H1 (cell line): ENCODE data around the gene OR2A25. TPM values are rescaled to one million over a fixed set of nuclear protein-coding genes. Genes with fewer than 3 reads are reported as not detected.

ENCODE experiments used
- CTCF ChIA-PET: fragments of 300-600 bp; sonication (Branson Sonifier 250); formaldehyde crosslinking; loops from one replicate; lab custom pipeline; 2021; ENCODE audit not compliant: partially characterized antibody; lab: Charles Lee
- POLR2A ChIA-PET: fragments of 300-600 bp; sonication (Branson Sonifier 250); formaldehyde crosslinking; loops from one replicate; lab custom pipeline; 2021; ENCODE audit warnings: inconsistent platforms; ENCODE audit not compliant: partially characterized antibody; lab: Charles Lee
- DNase-seq, 2 experiments: peaks; one replicate each; pipeline versions ENCODE4 v3.0.0 to v3.0.0-alpha.2; 2010 to 2022; ENCODE audit warnings: low spot score in 2 of 2, low read depth in 1 of 2, mixed read lengths in 1 of 2
- FAIRE-seq: peaks from 2 replicates; lab custom pipeline; 2011; peaks lifted over from hg19 to GRCh38; lab: Jason Lieb, UNC
- H2AFZ ChIP-seq: 2 replicates; pipeline ENCODE4 v1.8.1; 2012; ENCODE audit warnings: low read length, inconsistent platforms
- H2AK5ac ChIP-seq: 2 replicates; pipeline ENCODE4 v1.6.1; 2013; ENCODE audit warnings: low read depth, low read length
- H2BK120ac ChIP-seq: replicated peaks from 2 replicates; pipeline ENCODE3; 2013; ENCODE audit warnings: low read depth, low read length, inconsistent platforms
- H2BK12ac ChIP-seq: 2 replicates; pipeline ENCODE4 v1.6.1; 2013; ENCODE audit warnings: low read depth, low read length
- H2BK15ac ChIP-seq: 2 replicates; pipeline ENCODE4 v1.6.1; 2013; ENCODE audit warnings: low read length
- H2BK20ac ChIP-seq: 2 replicates; pipeline ENCODE4 v1.6.1; 2013; ENCODE audit warnings: low read length
- H2BK5ac ChIP-seq: 2 replicates; pipeline ENCODE4 v1.6.1; 2013; ENCODE audit warnings: low read depth, low read length
- H3K14ac ChIP-seq: 2 replicates; pipeline ENCODE4 v1.6.1; 2013; ENCODE audit warnings: inconsistent platforms; ENCODE audit not compliant: insufficient read length
- H3K18ac ChIP-seq: 2 replicates; pipeline ENCODE4 v1.6.1; 2013; ENCODE audit warnings: low read length; ENCODE audit errors: extremely low read depth
- H3K23ac ChIP-seq: 2 replicates; pipeline ENCODE4 v1.6.1; 2013; ENCODE audit warnings: inconsistent platforms; ENCODE audit not compliant: insufficient read length
- H3K23me2 ChIP-seq: 2 replicates; pipeline ENCODE4 v1.6.1; 2013; ENCODE audit warnings: low read depth, low read length
- H3K27ac ChIP-seq: 2 replicates; pipeline ENCODE4 v1.6.1; 2011; ENCODE audit warnings: low read depth, low read length, inconsistent platforms
- H3K27me3 ChIP-seq, 4 experiments: replicated peaks in 1 of 4; 1 replicate in 1 of 4; 2 replicates in 3 of 4; pipeline versions ENCODE4 v1.6.1 to v1.8.1; 2011 to 2013; ENCODE audit warnings: low read length in 3 of 4, mild to moderate bottlenecking in 3 of 4, inconsistent platforms in 2 of 4, mixed read lengths in 2 of 4, moderate library complexity in 1 of 4; ENCODE audit not compliant: control insufficient read depth in 3 of 4, insufficient read depth in 3 of 4; ENCODE audit errors: extremely low read depth in 1 of 4
- H3K36me3 ChIP-seq, 4 experiments: 2 replicates each; pipeline versions ENCODE4 v1.6.1 to v1.8.1; 2011 to 2013; ENCODE audit warnings: mild to moderate bottlenecking in 4 of 4, low read length in 3 of 4, moderate library complexity in 2 of 4, control low read depth in 1 of 4, inconsistent platforms in 1 of 4; ENCODE audit not compliant: insufficient read depth in 4 of 4, control insufficient read depth in 2 of 4
- H3K4ac ChIP-seq: replicated peaks from 2 replicates; pipeline ENCODE3; 2013; ENCODE audit warnings: low read length, low read depth, mixed read lengths, inconsistent platforms; ENCODE audit not compliant: insufficient read length
- H3K4me1 ChIP-seq, 4 experiments: replicated peaks in 1 of 4; 1 replicate in 1 of 4; 2 replicates in 3 of 4; pipeline versions ENCODE4 v1.6.1 to v1.8.1; 2011 to 2013; ENCODE audit warnings: low read length in 3 of 4, inconsistent platforms in 2 of 4, mixed read lengths in 1 of 4; ENCODE audit not compliant: insufficient read depth in 4 of 4, control insufficient read depth in 3 of 4
- H3K4me2 ChIP-seq, 2 experiments: 2 replicates each; pipeline versions ENCODE4 v1.6.1 to v1.8.1; 2011 to 2013; ENCODE audit warnings: low read depth in 2 of 2, low read length in 2 of 2, control low read depth in 1 of 2, inconsistent platforms in 1 of 2, mild to moderate bottlenecking in 1 of 2; ENCODE audit not compliant: insufficient read depth in 1 of 2
- H3K4me3 ChIP-seq, 4 experiments: fragments of 200-600, 300-600 bp in 1 of 4; sonication (generic), shearing (Covaris generic), sonication (Bioruptor Twin) in 1 of 4; 2 replicates each; pipeline versions ENCODE4 v1.5.1 to v1.8.1; 2011 to 2016; ENCODE audit warnings: low read length in 4 of 4, low read depth in 3 of 4, control low read depth in 2 of 4, inconsistent platforms in 2 of 4, mild to moderate bottlenecking in 2 of 4, mixed read lengths in 1 of 4, moderate library complexity in 1 of 4; ENCODE audit not compliant: insufficient read depth in 2 of 4; ENCODE audit errors: extremely low read depth in 1 of 4
- H3K56ac ChIP-seq: replicated peaks from 2 replicates; pipeline ENCODE3; 2013; ENCODE audit warnings: low read depth, mild to moderate bottlenecking, mixed read lengths, low read length, inconsistent platforms; ENCODE audit not compliant: insufficient read length
- H3K79me1 ChIP-seq: 2 replicates; pipeline ENCODE4 v1.6.1; 2013; ENCODE audit warnings: low read depth, low read length, control low read depth
- H3K79me2 ChIP-seq, 2 experiments: 2 replicates each; pipeline versions ENCODE4 v1.6.1 to v1.8.1; 2012 to 2013; ENCODE audit warnings: low read length in 2 of 2, mild to moderate bottlenecking in 2 of 2, inconsistent platforms in 1 of 2; ENCODE audit not compliant: insufficient read depth in 2 of 2, control insufficient read depth in 1 of 2
- H3K9ac ChIP-seq, 4 experiments: replicated peaks in 1 of 4; 1 replicate in 1 of 4; 2 replicates in 3 of 4; pipeline versions ENCODE4 v1.6.1 to v1.8.1; 2011 to 2013; ENCODE audit warnings: low read depth in 3 of 4, low read length in 3 of 4, control low read depth in 2 of 4, mild to moderate bottlenecking in 2 of 4, moderate library complexity in 2 of 4, inconsistent platforms in 1 of 4; ENCODE audit errors: extremely low read depth in 1 of 4
- H3K9me3 ChIP-seq, 2 experiments: 2 replicates each; pipeline versions ENCODE4 v1.6.1 to v1.8.1; 2012 to 2013; ENCODE audit warnings: mild to moderate bottlenecking in 2 of 2, moderate library complexity in 2 of 2, control low read depth in 1 of 2, inconsistent platforms in 1 of 2, low read depth in 1 of 2, low read length in 1 of 2, mixed read lengths in 1 of 2; ENCODE audit not compliant: insufficient read depth in 2 of 2
- H4K20me1 ChIP-seq, 2 experiments: replicated peaks in 1 of 2; 2 replicates each; pipeline versions ENCODE3 to v1.8.1; 2011 to 2013; ENCODE audit warnings: inconsistent platforms in 2 of 2, low read length in 2 of 2, mild to moderate bottlenecking in 1 of 2; ENCODE audit not compliant: insufficient read depth in 2 of 2, control insufficient read depth in 1 of 2
- H4K5ac ChIP-seq: 2 replicates; pipeline ENCODE4 v1.6.1; 2013; ENCODE audit warnings: low read length, low read depth, mixed read lengths, inconsistent platforms; ENCODE audit not compliant: insufficient read length
- H4K8ac ChIP-seq: 2 replicates; pipeline ENCODE4 v1.8.0; 2013; ENCODE audit warnings: mild to moderate bottlenecking, moderate library complexity, low read length, inconsistent platforms; ENCODE audit not compliant: insufficient read depth; ENCODE audit errors: extremely low read depth
- H4K91ac ChIP-seq: replicated peaks from 2 replicates; pipeline ENCODE3; 2013; ENCODE audit warnings: low read length, mixed read lengths, inconsistent platforms; ENCODE audit not compliant: insufficient read length
- RAD21 ChIP-seq, 2 experiments: IDR thresholded peaks in 1 of 2; conservative IDR thresholded peaks in 1 of 2; 2 replicates each; pipeline ENCODE4 v1.6.1; 2011; ENCODE audit warnings: low read depth in 2 of 2, low read length in 2 of 2, improper control_type of control experiment in 1 of 2, inconsistent platforms in 1 of 2, mild to moderate bottlenecking in 1 of 2, moderate library complexity in 1 of 2
- SP1 ChIP-seq: IDR thresholded peaks from 2 replicates; pipeline ENCODE4 v1.6.1; 2011; ENCODE audit warnings: low read depth, low read length
- TEAD4 ChIP-seq: IDR thresholded peaks from 2 replicates; pipeline ENCODE4 v1.6.1; 2012; ENCODE audit warnings: low read depth, low read length, inconsistent platforms, mixed read lengths
- WGBS, 2 experiments: shearing (Covaris generic) in 1 of 2; methylation state at CpG; one replicate each; pipeline versions ENCODE4 v1.1.6 to v1.1.7; 2013 to 2015; ENCODE audit warnings: low lambda C conversion rate in 2 of 2, mixed read lengths in 2 of 2, inconsistent platforms in 1 of 2, low coverage in 1 of 2, missing lambda C conversion rate in 1 of 2; ENCODE audit not compliant: insufficient replicate concordance in 2 of 2, insufficient coverage in 1 of 2, insufficient read length in 1 of 2; ENCODE audit errors: extremely low coverage in 1 of 2, missing lambda C conversion rate in 1 of 2; 5-methylcytosine and 5-hydroxymethylcytosine counted together
- polyA plus RNA-seq, 7 experiments: library from polyadenylated mRNA; depleted of rRNA in 3 of 7; stranded (reverse) in 5 of 7; unstranded in 2 of 7; fragments of >200 nt in 5 of 7; fragments of 200-250 nt in 2 of 7; gene quantifications; 1 replicate in 5 of 7; 2 replicates in 1 of 7; 4 replicates in 1 of 7; pipeline versions ENCODE4 v1.2.1 to v1.2.3, GENCODE V29; 2011 to 2013; ENCODE audit warnings: missing spikeins in 2 of 7, mixed read lengths in 2 of 7
- total RNA-seq: library from RNA; stranded (reverse); fragmentation: NEBNext Ultra II Directional; extraction: Animal tissue kit (Norgen Biotek cat#: 25700); gene quantifications from 2 replicates; pipeline ENCODE4 v1.2.1, GENCODE V29; 2021
- TF ChIP-seq, protein P1 (sequence below), 3 experiments: IDR thresholded peaks; 1 replicate in 2 of 3; 2 replicates in 1 of 3; pipeline versions ENCODE4 v1.5.1 to v1.6.1; 2011; ENCODE audit warnings: low read length in 3 of 3, mild to moderate bottlenecking in 3 of 3, inconsistent platforms in 2 of 3, low read depth in 1 of 3, moderate library complexity in 1 of 3; ENCODE audit not compliant: insufficient read depth in 1 of 3; ENCODE audit errors: control extremely low read depth in 1 of 3

OR2A25 gene
- total and polyA plus RNA-seq, 2 of the 8 experiments (the other 6 are each of a cell fraction or from before 2014, with no cell fraction given): not detected

DNA sequence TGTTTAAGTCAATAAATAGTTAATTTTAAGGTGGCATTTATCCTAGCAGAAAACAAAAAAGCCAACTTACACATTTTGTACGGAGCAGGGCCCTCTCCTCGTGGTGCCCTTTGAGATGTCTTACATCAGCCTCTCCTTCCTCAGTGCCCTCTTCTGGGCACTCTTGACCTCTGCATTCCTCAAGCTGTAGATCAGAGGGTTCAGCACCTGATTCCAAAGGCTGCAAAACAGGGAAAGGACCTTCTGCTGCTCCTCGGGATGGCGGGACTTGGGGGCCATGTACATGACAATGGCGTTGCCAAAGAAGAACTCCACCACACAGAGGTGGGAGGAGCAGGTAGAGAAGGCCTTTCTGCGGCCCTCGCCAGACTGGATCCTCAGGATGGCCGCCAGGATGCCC is 48.7 kb downstream of the OR2A25 start:
- no peak overlapping the region for H3K23ac ChIP-seq
- H3K36me3 ChIP-seq: no peaks in the 10 kb centered on the region
- no peak overlapping the region for H3K9ac ChIP-seq
- H2BK12ac ChIP-seq: no peak overlapping the region
- FAIRE-seq (no peak), DNase-seq (no peak)
- H3K4me2 ChIP-seq: no peak overlapping the region
- H3K9me3 ChIP-seq: 0 out of 4 replicates have a peak, but pooled peaks cover 0 to 4% of the 10 kb centered on the region in 2 experiments
- H3K27me3 ChIP-seq: no peaks in the 10 kb centered on the region
- H3K4me3 ChIP-seq: no peak overlapping the region
- no peaks in the 10 kb centered on the region for H3K4me1 ChIP-seq
- no peak overlapping the region for H2BK15ac ChIP-seq
- H3K27ac ChIP-seq: no peak overlapping the region
- no peak overlapping the region for H2BK20ac ChIP-seq
- no peak overlapping the region for H2BK5ac ChIP-seq
- no peak overlapping the region for H3K56ac ChIP-seq
- H3K4ac ChIP-seq: no peak overlapping the region
- no peak overlapping the region for H4K91ac ChIP-seq
- no peak overlapping the region for H3K14ac ChIP-seq
- WGBS, 2 experiments: 91% methylated on average over 8 of the region's 8 CpGs; no CpG with 5 or more reads in 1 of the 2 experiments
- H3K18ac ChIP-seq: no peak overlapping the region
- no peak overlapping the region for H4K5ac ChIP-seq
- TF ChIP-seq RAD21 (IDR thresholded peaks at IDR 0.05 in 1 of 2, conservative IDR thresholded peaks at IDR 0.05 in 1 of 2; ENCODE audit: low read depth in 2 of 2, low read length in 2 of 2) (0 out of 4 replicates have a peak, but pooled peaks of 1 of the 2 experiments have one; percentile 9), SP1 (no peak), TEAD4 (0 out of 2 replicates have a peak, but pooled peaks have one; percentile 21)
- TF ChIP-seq, protein P1, sequence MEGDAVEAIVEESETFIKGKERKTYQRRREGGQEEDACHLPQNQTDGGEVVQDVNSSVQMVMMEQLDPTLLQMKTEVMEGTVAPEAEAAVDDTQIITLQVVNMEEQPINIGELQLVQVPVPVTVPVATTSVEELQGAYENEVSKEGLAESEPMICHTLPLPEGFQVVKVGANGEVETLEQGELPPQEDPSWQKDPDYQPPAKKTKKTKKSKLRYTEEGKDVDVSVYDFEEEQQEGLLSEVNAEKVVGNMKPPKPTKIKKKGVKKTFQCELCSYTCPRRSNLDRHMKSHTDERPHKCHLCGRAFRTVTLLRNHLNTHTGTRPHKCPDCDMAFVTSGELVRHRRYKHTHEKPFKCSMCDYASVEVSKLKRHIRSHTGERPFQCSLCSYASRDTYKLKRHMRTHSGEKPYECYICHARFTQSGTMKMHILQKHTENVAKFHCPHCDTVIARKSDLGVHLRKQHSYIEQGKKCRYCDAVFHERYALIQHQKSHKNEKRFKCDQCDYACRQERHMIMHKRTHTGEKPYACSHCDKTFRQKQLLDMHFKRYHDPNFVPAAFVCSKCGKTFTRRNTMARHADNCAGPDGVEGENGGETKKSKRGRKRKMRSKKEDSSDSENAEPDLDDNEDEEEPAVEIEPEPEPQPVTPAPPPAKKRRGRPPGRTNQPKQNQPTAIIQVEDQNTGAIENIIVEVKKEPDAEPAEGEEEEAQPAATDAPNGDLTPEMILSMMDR (IDR thresholded peaks at IDR 0.05; ENCODE audit: control extremely low read depth in 1 of 3, insufficient read depth in 1 of 3, low read depth in 1 of 3, low read length in 3 of 3): peak in 1 of 3 experiments; percentile 27; a peak in 1 of 4 replicates
- H3K79me2 ChIP-seq: no peaks in the 10 kb centered on the region
- no peaks in the 10 kb centered on the region for H4K20me1 ChIP-seq
- ChIA-PET POLR2A (no interaction called here), CTCF (interaction anchor here (0.9 kb wide), 1 partner anchor 10 kb away, joined by 3 read pairs; no protein-coding TSS in a partner anchor)
- no peaks in the 10 kb centered on the region for H3K23me2 ChIP-seq
- H3K79me1 ChIP-seq: no peaks in the 10 kb centered on the region
- no peak overlapping the region for H2AK5ac ChIP-seq
- no peak overlapping the region for H4K8ac ChIP-seq
- no peak overlapping the region for H2BK120ac ChIP-seq
- H2AFZ ChIP-seq: no peak overlapping the region
